HUES48 (cell line): Measurements from ENCODE around the gene LGALS8.

Source experiments
- H3K27ac ChIP-seq: one replicate; pipeline ENCODE4 v1.7.0; 2013; ENCODE audit warnings: low read depth, low read length, inconsistent platforms
- H3K27me3 ChIP-seq: 2 replicates; pipeline ENCODE4 v1.6.1; 2013; ENCODE audit warnings: mild to moderate bottlenecking, low read length; ENCODE audit not compliant: control insufficient read depth, insufficient read depth
- H3K36me3 ChIP-seq: 2 replicates; pipeline ENCODE4 v1.6.1; 2013; ENCODE audit warnings: low read length; ENCODE audit not compliant: control insufficient read depth, insufficient read depth
- H3K4me1 ChIP-seq: 2 replicates; pipeline ENCODE4 v1.6.1; 2013; ENCODE audit warnings: mild to moderate bottlenecking, low read length; ENCODE audit not compliant: control insufficient read depth, insufficient read depth
- H3K4me3 ChIP-seq: 2 replicates; pipeline ENCODE4 v1.5.1; 2013; ENCODE audit warnings: mild to moderate bottlenecking, low read depth, low read length
- H3K9ac ChIP-seq: 2 replicates; pipeline ENCODE4 v1.6.1; 2013; ENCODE audit warnings: mild to moderate bottlenecking, low read depth, low read length, moderate library complexity
- H3K9me3 ChIP-seq: 2 replicates; pipeline ENCODE4 v1.6.1; 2013; ENCODE audit warnings: low read length; ENCODE audit not compliant: control insufficient read depth, insufficient read depth

The LGALS8 gene

DNA sequence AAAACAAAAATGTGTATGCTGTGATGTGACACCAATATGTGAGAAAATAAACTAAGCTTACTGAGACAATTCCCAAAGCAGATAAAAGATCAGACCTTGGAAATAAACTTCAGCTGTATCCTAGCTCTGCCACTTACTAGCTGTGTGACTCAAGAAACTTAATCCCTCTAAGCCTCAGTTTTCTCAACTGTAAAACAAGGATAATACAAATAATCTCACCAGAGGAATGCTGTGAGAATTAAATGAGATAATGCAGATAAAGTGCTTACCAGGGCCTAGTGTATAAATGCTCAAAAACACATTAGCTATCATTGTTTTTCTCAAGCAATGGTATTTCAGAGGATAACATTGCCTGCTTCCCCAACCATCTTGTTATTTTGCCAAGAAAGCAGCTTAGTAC is 78.4 kb downstream of the LGALS8 start:
- H3K27me3 ChIP-seq, result no peaks in the 10 kb centered on the region
- no peaks in the 10 kb centered on the region for H3K9me3 ChIP-seq
- no peak overlapping the region for H3K4me3 ChIP-seq
- peaks cover 52% of the 10 kb centered on the region for H3K36me3 ChIP-seq
- no peaks in the 10 kb centered on the region for H3K4me1 ChIP-seq
- no peak overlapping the region for H3K9ac ChIP-seq
- H3K27ac ChIP-seq, result no peak overlapping the region
